SW480 (cell line): ENCODE measurements around the gene MARS1.

Experiments used
- DNase-seq: peaks from one replicate; pipeline ENCODE4 v3.0.0-alpha.2; 2016; ENCODE audit warnings: low spot score

MARS1 gene

DNA sequence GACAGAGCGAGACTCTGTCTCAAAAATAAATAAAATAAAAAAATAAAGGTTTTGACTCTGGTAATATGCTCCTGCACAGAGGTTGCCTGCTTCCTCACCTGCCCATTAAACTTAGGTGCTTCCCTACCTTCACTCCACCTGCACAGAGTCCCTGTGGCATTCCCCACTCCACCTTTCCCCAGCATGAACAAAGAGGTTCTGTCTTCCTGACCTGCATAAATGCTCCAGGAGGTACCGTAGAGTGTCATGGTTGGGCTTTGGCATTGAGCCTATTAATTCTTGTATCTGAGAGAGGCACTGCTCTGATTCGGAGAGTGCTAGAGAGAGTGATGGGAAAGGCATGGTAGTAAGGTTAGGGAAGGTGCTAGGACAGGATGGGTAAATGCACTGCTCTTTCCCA lies 14.5 kb upstream of the MARS1 start:
- no peak for DNase-seq

GRCh38 chr12:57473886-57474285 lies 14.0 kb upstream of the MARS1 start:
- DNase-seq = no peak

DNA sequence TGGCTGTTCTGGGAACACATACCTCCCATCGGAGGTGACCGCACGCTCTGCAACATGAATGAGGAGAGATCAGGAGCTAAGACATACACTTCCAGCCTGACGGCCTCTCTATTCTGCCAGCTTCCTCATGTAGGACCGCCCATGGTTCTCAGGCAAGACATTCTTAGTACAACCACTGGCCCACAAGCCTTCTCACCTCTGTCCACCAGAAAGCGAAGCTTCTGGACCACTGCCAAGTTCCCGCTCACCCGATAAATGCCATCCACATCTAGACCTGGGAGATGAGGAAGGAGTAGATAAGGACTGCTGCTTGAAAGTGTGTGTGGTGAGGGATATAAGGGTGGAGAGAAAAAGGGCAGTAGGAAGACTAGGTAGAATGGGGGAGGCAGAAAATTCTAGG lies 13.4 kb upstream of the MARS1 start:
- DNase-seq = no peak

- no peak for DNase-seq
These were observed 13.0 kb upstream of the MARS1 start for GRCh38 chr12:57474862-57475261.

DNA sequence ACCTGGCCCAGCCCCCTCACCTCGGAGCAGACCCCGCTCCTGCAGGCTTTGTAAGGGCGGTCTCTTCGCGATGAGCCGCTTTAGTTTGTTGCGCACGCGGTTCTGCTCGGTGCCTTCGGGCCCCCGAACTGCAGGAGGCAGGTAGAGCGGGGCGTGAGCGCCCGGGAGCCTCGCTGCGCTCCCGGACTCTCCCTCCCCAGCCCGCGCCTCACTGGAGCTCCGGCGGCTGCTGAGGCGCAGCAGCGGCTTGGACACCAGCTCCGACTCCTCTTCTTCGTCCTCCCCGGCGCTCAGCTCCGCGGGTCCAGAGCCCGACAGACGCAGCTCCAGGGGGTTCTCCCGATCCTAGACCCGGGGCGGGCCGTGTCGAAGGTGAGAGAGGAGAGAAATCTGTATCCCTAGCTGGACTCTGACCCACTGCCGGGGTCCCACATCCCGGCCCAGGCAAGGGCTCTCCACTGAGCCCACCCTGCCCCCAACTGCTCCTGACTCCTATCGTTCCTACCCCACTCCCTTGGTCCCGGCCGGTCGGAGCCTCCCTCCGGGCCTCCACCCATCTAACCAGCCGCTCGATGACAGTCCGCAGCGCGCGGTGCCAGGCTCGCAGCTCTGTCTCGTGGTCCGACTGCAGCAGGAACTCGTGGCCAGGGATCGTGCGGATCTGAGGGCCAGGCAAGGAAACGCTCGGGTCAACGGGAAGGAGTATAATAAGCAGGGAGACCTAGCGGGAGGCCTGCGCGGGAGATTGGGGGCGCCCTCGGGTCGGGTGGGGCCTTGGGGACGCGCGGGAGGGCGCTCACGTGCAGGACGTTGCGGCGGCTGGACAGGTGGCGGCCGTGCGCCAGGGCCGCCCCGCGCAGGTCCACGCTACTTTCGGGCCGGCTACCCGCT lies 12.4 kb upstream of the MARS1 start:
- DNase-seq = no peak

DNA sequence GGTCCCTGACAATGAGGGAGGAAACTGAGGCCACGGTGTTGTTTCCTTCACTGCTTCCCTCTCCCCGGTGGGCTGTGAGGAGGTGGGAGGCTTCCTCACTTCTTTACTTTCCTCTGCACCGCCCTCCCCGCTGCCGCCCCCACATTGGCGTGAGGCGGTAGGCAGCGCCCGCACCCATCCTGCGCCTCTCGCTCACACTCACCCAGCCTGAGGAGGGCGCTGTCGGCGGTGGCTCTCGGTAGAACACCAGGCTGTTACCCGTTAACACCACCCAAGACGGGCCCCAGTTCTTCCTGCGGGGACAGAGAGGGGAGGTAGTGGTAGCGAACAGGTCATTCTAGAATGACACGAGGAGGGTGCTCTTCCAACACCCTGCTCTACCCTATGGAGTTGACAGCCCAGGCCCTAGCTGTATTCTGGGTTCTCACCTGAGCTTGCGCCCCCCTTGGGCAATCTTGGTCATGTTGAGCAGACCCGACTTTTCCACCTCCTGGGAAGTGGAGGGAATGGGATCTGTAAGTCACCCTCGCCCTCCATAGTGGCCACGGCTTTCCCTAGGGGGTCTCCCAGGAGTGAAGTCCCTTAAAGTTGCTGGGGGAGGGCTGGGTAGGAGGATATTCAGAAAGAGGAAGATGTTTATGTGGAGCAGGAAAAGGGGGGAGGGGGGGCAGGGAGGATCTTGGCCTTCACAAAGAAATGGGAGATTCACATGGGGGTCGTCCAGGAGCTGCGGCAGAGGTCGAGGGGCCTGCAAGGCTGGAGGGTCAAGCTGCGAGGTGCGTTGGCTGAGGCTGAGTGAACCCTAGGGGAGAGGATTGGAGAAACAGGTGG lies 11.5 kb upstream of the MARS1 start:
- no peak for DNase-seq

- DNase-seq = no peak
These were observed 10.7 kb upstream of the MARS1 start for GRCh38 chr12:57476993-57477709.

DNA sequence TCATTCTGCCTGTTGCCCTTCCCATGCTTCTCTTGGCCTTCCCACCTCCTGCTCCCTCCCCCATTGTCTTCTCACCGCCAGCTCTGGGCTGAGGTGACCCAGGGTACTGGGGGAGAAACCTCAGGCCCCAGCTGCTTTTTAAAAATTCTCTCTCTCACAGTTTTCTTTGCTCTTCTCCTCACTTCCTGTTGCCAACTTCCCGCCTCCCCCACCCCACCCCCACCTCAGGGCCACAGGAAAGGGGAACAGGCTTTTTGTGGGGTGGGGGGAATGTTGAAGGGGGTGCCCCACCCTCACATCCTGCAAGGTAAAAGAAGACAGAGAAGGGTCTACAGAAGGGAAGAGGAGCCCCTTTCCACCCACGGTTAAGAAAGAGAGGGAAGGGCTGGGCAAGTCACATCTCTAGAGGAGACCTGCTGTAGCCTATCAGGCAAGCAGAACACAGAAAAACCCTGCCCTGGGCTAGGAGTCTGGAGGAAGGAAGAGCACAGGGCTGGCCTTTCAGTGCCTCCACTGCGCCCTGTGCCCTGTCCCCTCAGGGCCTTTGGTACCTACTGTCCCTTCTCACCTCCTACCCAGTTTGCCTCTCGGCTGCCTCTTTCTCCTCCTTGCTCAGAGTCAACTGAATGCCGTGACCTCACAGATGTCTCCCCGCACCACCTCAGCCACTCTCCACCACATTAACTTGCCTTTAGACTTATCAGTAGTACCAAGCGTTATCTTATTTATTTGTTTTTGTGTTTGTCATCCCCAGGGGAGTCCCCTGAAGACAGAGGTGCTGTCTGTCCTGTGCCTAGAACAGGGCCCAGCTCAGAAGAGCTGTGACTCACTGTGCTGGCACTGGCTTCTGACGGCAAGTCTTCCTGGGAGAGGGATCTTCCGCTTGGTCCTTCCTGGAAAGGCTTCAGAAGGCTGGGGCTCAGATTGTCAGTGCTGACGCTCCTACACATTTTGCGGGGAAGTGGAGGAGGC lies 9.9 kb upstream of the MARS1 start:
- DNase-seq = no peak

DNA sequence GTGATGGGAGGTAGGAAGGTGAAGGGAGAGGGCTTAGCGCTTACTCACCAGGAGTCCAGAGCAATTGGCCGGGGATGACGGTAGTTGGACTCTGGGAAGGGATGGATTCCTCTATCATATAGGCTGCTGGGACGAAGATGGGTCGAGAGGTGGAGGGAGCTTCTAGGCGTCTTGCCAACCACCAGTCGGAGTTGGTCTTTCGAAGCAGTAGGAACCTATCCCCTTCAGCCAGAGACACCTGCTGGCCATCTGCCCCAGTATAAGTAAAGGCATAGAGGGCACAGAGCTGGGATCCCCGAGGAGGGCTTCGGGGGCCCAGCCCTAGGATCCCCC lies 8.9 kb upstream of the MARS1 start:
- DNase-seq = no peak

DNA sequence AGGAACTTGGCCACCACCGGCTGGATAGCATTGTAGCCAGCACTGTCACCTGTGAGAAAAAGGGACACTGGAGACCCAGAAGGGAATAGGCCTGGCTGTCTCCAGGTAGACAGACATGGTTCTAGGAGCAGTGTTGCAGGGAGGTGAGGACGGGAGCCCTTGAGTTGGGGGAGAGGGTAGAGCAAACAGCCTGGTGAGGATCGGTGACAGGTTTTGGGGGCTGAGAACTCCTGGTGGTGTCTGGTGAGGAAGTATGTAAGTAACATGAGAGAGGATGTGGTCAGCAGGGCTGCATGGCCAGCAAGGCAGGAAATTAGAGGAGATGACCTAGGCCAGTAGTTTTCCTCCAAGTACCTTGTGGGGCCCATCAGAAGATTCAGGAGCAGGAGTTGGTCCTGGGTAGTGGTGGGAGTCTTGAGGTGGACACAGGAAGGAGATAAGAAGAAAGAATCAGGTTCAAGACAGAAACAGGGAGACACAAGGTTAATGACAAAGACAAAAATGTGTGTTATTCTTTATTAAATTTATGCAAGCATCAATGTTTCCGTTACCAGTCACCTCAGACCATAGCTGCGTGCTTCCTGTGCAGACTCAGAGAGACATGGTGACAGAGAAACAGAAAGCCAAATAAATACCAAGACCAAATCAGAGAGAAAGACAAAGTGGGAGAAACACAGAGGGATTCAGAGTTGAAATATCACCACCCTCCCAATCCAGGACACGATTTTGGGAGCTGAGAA lies 8.3 kb upstream of the MARS1 start, which contains the start of gene ARHGAP9:
ARHGAP9 (minus strand) TSS at position 491 of the 740 bp plus-strand sequence; CDS start at position 31, 460 bp downstream.
- no peak for DNase-seq

GRCh38 chr12:57481671-57482070 lies 6.2 kb upstream of the MARS1 start:
- no peak for DNase-seq

DNA sequence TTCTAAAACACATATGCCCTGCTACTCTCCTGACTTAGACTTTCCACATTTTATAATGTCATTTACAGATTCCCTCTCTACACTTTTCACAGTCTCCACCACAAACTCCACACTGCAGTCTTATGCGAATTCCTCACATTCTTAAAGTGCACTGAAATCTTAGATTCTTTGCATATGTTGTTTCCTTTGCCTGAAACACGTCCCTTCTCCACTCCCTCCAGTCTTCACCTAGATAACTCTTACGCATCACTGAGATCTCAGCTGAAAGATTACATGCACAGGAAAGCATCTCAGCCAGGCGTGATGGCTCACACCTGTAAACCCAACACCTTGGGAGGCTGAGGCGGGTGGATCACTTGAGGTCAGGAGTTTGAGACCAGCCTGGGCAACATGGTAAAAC lies 4.4 kb upstream of the MARS1 start:
- no peak for DNase-seq

- DNase-seq = no peak
These were observed 2.2 kb upstream of the MARS1 start for GRCh38 chr12:57485695-57486094.

- no peak for DNase-seq
These were observed 742 bp upstream of the MARS1 start for GRCh38 chr12:57487055-57487596.

GRCh38 chr12:57488402-57489156 lies 711 bp downstream of the MARS1 start:
- no peak for DNase-seq

DNA sequence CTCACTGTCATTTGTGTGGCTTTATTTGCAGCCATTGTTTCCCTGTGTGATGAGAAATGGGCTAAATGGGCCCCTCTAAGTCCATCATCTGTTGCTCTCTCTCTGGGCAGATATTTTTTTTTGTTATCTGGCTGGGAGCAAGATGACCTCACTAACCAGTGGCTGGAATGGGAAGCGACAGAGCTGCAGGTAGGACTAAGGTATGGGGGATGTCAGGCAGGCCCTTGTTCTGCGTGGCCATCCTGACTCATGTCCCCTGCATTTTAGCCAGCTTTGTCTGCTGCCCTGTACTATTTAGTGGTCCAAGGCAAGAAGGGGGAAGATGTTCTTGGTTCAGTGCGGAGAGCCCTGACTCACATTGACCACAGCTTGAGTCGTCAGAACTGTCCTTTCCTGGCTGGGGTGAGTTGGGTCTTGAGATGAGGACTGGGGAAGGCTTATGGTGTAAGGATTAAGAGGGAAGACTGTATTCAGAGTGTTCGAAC lies 1.3 kb downstream of the MARS1 start:
- DNase-seq = no peak

- DNase-seq = no peak
These were observed 2.3 kb downstream of the MARS1 start for GRCh38 chr12:57490126-57490525.

DNA sequence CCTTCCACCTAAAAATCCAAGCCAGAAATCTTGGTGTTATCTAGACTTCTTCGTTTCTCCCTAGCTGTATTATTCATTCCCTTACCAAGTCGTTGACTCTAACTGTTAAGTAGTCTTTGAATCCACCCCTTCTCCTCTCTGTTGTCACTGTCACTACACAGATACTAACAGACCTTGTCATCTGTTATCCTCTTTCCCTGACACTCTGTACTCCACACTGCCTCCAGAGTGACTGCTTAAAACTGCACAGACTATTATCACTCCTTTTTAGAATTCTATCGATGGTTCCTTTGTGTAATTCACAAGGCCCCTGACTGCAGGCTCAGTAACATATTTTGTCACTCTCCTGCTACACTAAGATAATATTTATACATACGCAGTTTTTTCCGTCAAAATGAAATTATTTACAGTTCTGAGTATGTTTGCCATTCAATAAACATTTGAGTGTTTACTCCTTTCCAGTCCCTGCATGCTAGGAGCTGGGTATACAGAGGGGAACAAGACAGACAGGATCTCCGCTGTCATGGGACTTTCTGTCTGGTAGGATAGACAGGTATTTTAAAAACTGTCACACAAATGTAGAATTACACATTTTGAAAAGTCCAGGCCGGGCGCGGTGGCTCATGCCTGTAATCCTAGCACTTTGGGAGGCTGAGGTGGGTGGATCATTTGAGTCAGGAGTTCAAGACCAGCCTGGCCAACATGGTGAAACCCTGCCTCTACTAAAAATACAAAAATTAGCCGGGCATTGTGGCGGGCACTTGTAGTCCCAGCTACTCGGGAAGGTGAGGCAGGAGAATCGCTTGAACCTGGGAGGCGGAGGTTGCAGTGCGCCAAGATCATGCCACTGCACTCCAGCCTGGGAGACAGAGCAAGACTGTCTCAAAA lies 3.8 kb downstream of the MARS1 start:
- DNase-seq = no peak
